ENCODE results near the gene SPTBN1.
"Not testable (repeated sequence)": the region's sequence is repeated elsewhere in the genome, so short reads cannot be mapped to it uniquely, and the experiment has no call there.

The SPTBN1 gene

DNA sequence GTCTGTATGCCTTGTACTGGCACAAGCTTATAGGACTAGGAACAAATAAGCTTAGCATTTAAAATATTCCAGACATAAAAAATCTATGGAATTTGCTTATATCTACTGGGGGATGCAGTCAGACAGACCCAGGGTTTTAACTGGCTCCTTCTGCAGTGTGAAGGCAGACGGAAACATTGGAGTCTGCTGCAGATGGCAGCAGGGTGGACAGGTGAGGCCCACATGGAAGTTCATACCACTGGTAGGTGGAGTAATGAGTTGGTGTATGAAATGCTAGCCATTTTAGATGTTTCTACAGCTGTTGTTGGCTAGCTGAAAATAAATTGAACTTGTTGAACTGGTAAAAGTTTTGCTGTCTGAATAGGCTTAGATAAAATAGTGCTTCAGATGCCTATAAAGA, 17.7 kb downstream of the SPTBN1 start:
- DNase-seq = no peak

- no peak for DNase-seq
Observed at GRCh38 chr2:54475285-54475684, 19.2 kb downstream of the SPTBN1 start.

DNA sequence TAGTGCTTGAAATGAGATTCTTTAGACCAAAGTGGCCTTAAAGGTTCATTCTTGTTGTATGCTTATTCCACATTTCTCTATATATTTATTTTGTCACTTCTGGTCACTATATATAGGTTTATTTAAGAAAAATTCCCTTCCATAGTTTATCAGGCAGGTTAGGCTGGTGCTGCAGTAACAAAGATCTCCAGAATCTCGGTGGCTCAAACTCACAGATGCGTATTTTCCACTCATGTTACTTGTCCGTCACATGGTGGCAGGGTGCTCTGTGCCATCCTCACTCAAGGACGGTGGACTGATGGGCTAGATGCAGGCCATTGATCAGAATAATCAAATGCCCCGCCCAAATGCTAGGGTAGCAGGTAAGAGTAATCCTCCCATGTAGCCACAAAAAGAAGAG, 19.8 kb downstream of the SPTBN1 start:
- no peak for DNase-seq

DNA sequence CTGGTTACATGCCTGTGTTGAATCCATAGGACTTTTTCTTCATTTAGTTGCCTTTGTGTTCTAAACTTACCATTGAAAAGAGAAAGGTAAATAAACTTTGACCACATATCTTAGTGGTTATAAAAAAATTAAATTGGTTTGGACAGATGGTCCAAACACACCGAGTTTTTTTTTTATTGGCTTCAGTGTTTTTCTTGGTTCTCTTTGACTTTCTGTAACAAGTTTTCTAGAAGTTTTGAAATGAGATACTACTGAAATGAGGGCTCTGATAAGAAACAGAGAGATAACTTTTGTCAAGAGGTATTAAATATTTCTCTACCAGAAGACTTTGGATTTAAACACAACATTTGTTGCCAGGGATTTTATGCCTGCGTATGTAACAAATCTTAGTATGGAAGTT, 20.7 kb downstream of the SPTBN1 start:
- no peak for DNase-seq

- no peak for DNase-seq
Observed at GRCh38 chr2:54477896-54478295, 21.8 kb downstream of the SPTBN1 start.

GRCh38 chr2:54478899-54479298, 22.8 kb downstream of the SPTBN1 start:
- DNase-seq = no peak

GRCh38 chr2:54479424-54479823, 23.3 kb downstream of the SPTBN1 start:
- no peak for DNase-seq

- DNase-seq = no peak
Observed at GRCh38 chr2:54480025-54480424, 23.9 kb downstream of the SPTBN1 start.

GRCh38 chr2:54481686-54482085, 25.6 kb downstream of the SPTBN1 start:
- DNase-seq = no peak

DNA sequence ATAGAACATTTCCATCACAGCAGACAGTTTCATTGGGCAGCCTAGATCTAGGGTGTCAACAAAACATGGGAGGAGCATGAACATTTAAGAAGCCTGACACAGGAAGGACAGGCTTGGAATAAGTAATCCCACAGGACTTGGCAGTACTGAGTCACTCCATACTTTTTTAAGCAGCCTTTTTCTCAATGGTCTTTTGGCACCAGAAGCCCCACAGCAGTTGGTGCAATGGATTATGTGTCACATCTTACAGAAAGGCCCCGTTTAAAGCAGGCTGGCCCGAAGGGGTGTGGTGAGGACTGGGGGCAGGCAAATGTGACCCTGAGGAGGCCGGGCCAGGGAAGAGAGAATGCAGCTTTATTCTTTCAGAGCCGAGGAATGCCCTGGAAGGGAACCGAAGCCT, 26.6 kb downstream of the SPTBN1 start:
- DNase-seq = no peak

- DNase-seq = no peak
Observed at GRCh38 chr2:54483426-54483825, 27.3 kb downstream of the SPTBN1 start.

DNA sequence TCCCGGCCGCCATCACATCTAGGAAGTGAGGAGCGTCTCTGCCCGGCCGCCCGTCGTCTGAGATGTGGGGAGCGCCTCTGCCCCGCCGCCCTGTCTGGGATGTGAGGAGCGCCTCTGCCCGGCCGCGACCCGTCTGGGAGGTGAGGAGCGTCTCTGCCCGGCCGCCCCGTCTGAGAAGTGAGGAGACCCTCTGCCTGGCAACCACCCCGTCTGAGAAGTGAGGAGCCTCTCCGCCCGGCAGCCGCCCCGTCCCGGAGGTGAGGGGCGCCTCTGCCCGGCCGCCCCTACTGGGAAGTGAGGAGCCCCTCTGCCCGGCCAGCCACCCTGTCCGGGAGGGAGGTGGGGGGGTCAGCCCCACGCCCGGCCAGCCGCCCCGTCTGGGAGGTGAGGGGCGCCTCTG, 29.6 kb downstream of the SPTBN1 start:
- DNase-seq = not testable (repeated sequence)

- DNase-seq = no peak
Observed at GRCh38 chr2:54486766-54487165, 30.6 kb downstream of the SPTBN1 start.

DNA sequence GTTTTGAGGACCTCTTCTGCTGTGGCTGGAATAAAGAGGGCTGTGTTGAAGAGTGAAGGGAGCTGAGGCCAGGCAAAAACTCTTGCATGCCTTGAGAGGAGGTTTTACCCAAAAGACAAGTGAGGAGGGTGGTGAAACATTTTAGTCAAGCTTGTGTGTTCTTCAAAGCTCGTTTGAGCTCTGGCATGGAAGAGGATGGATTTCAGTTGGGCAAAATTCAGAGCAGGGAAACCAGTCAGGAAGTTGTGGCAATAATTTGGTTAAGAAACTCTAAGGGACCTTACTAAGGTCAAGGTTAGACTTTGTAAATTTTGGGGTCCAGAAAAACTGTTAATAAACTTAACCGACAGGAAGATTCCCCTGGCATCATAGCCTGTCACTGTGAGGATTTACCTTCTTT, 34.7 kb downstream of the SPTBN1 start:
- DNase-seq = no peak

GRCh38 chr2:54492335-54492734, 36.2 kb downstream of the SPTBN1 start:
- no peak for DNase-seq

DNA sequence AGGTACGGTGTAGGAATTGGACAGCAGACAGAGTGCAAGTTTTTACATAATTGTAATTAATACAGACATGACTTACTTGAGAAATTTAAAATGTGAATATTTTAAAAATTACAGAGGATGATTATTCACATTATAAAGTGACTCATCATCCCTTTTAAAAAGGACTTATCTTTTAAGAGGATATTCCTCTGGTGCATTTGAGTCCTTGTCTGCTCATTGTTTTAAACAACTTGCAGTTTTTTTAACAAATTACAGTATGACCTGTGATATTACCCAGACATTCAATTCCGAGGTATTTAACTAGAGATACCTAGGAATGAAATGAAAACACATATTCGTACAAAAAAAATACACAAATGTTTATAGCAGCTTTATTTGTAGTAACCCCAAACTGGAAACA, 38.0 kb downstream of the SPTBN1 start:
- no peak for DNase-seq

GRCh38 chr2:54496920-54497319, 40.8 kb downstream of the SPTBN1 start:
- DNase-seq = no peak

DNA sequence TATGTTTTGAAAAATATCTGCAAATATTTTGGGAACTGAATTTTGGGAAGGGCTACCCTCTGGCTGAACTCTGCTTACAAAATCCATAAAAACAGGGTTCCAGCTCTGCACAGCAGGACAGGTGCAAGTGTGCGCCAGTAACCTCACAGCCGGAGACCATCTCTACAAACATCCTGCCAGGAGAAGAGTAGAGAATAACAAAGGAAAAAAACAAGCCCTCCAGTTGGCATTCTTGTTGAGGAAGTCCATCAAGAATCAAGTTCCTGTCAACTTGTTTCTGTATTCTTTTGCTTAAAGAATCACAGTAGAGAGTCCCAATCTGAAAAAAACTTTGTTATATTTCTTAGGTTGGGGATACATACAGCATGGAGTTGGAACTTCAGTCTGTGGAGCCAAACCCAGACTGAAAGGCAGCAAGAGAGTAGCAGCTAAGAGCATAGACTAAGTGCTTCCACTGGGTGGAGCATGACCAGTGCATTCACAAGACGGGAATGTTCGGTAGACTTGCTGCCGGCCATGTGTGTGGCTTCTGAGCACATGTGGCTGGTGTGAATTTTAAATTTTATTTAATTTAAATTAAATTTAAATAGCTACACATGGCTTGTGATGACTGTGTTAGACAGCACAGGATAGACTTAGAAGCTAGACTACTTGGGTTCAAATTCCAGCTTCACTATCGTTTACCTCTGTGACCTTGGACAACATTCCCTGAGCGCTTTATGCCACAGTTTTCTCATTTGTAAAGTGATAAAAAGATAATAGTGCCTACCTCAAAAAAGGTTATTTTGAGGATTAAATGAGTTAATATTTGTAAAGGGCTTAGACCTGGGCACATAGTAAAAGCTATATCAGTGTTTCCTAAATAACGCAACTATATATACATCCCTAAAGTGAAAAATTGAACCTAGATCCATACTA, 41.9 kb downstream of the SPTBN1 start:
- no peak for DNase-seq

DNA sequence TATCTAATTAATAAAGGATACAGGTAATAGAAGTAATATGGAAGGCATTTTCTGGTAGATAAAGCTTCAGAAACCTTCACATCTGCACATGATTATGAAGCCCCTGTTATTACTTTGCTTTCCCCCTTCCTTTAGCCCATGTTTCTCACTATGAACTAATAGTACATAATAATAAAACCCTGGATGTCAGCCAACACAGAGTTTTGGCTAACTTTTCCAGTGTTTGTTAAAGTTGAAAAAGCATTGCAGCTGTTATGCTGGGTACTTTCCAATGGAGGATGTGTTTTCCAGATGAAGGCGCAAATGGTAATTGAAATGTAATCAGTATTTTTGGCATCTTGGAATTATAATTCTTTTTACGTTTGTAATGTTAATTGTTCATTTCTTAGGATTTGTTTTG, 43.5 kb downstream of the SPTBN1 start:
- no peak for DNase-seq

DNA sequence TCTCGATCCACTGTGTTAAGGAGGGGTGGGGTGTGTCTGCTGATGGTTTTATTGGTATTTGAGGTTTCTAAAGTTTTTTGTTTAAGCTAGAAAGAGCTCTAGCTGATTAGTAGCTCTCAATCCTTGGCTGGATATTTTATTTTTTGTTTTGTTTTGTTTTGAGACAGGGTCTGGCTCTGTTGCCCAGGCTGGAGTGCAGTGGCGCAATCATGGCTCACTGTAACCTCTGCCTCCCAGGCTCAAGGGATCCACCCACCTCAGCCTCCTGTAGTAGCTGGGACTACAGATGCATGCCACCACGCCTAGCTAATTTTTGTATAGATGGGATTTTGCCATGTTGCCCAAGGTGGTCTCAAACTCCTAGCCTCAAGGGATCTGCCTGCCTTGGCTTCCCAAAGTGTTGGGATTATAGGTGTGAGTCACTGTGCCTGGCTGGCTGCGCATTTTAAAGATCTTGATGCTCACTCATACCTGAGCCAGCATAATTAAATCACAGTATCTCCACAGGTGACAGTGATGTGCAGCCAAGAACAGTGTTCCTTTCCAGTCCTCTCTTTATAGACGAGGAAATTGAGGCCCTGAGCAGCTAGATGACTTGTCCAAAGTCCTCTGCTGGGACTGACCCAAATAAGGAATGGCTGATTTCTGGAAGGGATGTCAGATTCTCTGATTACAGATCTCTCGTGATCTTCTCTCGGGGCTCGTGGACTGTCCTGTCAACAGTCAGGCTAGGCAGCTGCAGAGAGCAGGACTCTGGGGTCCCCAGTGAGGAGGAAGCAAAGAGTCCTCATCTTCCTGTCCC, 44.5 kb downstream of the SPTBN1 start:
- DNase-seq = no peak

DNA sequence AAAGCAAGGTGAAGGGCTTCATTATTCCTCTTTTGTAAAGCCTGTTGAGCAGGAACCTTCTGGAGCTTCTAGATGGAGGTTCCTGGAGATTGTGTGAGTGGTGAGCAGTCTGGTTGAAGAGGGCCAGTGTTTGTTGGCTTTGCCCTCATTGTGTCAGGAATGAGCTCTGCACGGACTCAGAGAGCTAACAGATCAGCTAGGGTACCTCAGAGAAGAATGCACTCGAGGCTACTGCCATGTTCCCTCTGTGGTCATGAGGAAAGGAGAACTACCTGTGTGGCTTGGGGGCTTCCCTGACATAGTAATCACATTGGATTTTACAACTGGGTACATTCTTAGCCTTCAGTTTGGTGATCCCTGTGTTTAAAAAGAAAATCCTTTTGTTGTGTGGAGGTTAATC, 46.6 kb downstream of the SPTBN1 start:
- DNase-seq = no peak

- peak; percentile 27 for DNase-seq
Observed at GRCh38 chr2:54503192-54503591, 47.1 kb downstream of the SPTBN1 start.

GRCh38 chr2:54503828-54504227, 47.7 kb downstream of the SPTBN1 start:
- no peak for DNase-seq

DNA sequence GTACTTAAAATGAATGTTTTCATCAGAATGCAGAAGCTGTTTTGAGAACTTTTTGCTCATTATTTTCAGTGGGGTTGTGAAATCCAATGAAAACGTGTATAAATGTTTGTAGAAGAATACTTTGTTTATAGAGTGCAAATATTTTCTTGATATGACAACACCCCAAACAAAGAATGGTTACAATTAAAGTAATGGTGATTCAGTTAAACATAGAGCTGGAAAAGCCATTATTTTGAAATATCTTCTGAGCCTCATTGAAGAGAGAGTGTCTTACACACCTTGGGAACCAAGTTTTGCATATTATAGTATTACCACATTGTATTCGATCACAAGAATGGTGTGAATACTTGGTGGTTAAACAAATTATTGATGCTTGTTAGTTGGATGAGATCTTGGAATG, 48.7 kb downstream of the SPTBN1 start:
- DNase-seq = no peak
